ENCODE measurements around the gene FAM184A. TPM values are rescaled to one million over a fixed set of nuclear protein-coding genes. Genes with fewer than 3 reads are reported as not detected.

FAM184A gene
- total and polyA plus RNA-seq, 2 of the 8 experiments (the other 6 are each of a cell fraction or from before 2014, with no cell fraction given) = 6.3 to 11.3 TPM

GRCh38 chr6:119119989-119120388 is 41.5 kb upstream of the FAM184A start:
- Histone ChIP-seq H3K23ac (ENCODE audit: insufficient read length) (no peak overlapping the region), H4K91ac (replicated peaks; ENCODE audit: insufficient read length, low read length) (no peak overlapping the region), H2BK20ac (ENCODE audit: low read length) (no peak overlapping the region), H3K23me2 (ENCODE audit: low read depth, low read length) (no peaks in the 10 kb centered on the region), H3K4me3 (ENCODE audit: extremely low read depth in 1 of 4, insufficient read depth in 2 of 4, low read depth in 3 of 4, low read length in 4 of 4) (no peak overlapping the region), H3K27me3 (replicated peaks in 1 of 4; ENCODE audit: control insufficient read depth in 3 of 4, extremely low read depth in 1 of 4, insufficient read depth in 3 of 4, low read length in 3 of 4) (peaks cover 0 to 2% (median 0%) of the 10 kb centered on the region in 4 experiments; a peak in 1 of 7 replicates), H2BK15ac (ENCODE audit: low read length) (no peak overlapping the region), H3K14ac (ENCODE audit: insufficient read length) (no peak overlapping the region), H3K9ac (replicated peaks in 1 of 4; ENCODE audit: extremely low read depth in 1 of 4, low read depth in 3 of 4, low read length in 3 of 4) (no peak overlapping the region), H2BK5ac (ENCODE audit: low read depth, low read length) (no peak overlapping the region), H2BK12ac (ENCODE audit: low read depth, low read length) (no peak overlapping the region), H3K18ac (ENCODE audit: extremely low read depth, low read length) (no peak overlapping the region), H3K56ac (replicated peaks; ENCODE audit: insufficient read length, low read depth, low read length) (no peak overlapping the region), H3K79me2 (ENCODE audit: control insufficient read depth in 1 of 2, insufficient read depth in 2 of 2, low read length in 2 of 2) (no peaks in the 10 kb centered on the region), H3K9me3 (ENCODE audit: insufficient read depth in 2 of 2, low read depth in 1 of 2, low read length in 1 of 2) (no peaks in the 10 kb centered on the region), H4K20me1 (replicated peaks in 1 of 2; ENCODE audit: control insufficient read depth in 1 of 2, insufficient read depth in 2 of 2, low read length in 2 of 2) (no peaks in the 10 kb centered on the region), H4K8ac (ENCODE audit: extremely low read depth, insufficient read depth, low read length) (no peak overlapping the region), H3K4me1 (replicated peaks in 1 of 4; ENCODE audit: control insufficient read depth in 3 of 4, insufficient read depth in 4 of 4, low read length in 3 of 4) (peaks cover 0 to 8% (median 0%) of the 10 kb centered on the region in 4 experiments; a peak in 1 of 7 replicates), H3K79me1 (ENCODE audit: low read depth, low read length) (no peaks in the 10 kb centered on the region), H3K4ac (replicated peaks; ENCODE audit: insufficient read length, low read depth, low read length) (no peak overlapping the region), H4K5ac (ENCODE audit: insufficient read length, low read depth, low read length) (no peak overlapping the region), H3K4me2 (ENCODE audit: insufficient read depth in 1 of 2, low read depth in 2 of 2, low read length in 2 of 2) (no peak overlapping the region), H2BK120ac (replicated peaks; ENCODE audit: low read depth, low read length) (no peak overlapping the region), H2AFZ (ENCODE audit: low read length) (no peak overlapping the region), H2AK5ac (ENCODE audit: low read depth, low read length) (no peak overlapping the region), H3K27ac (ENCODE audit: low read depth, low read length) (no peak overlapping the region), H3K36me3 (ENCODE audit: control insufficient read depth in 2 of 4, insufficient read depth in 4 of 4, low read length in 3 of 4) (no peaks in the 10 kb centered on the region)
- FAIRE-seq (no peak), DNase-seq (ENCODE audit: low read depth in 1 of 2, low spot score in 2 of 2) (no peak)
- ChIA-PET POLR2A (ENCODE audit: partially characterized antibody) (no interaction called here), CTCF (ENCODE audit: partially characterized antibody) (interaction anchor here (0.6 to 2.6 kb wide), 6 partner anchors 9 to 1096 kb away, joined by 3 to 16 read pairs (median 4); no protein-coding TSS in a partner anchor)
- 87% methylated on average over 4 of the region's 4 CpGs; no CpG with 5 or more reads in 1 of the 2 experiments for WGBS, 2 experiments (ENCODE audit: extremely low coverage in 1 of 2, insufficient coverage in 1 of 2, insufficient read length in 1 of 2, insufficient replicate concordance in 2 of 2, low coverage in 1 of 2, low lambda C conversion rate in 2 of 2, missing lambda C conversion rate in 1 of 2)
- TF ChIP-seq SAP30 (IDR thresholded peaks at IDR 0.05; ENCODE audit: insufficient read depth, insufficient replicate concordance, low read length) (no peak), ATF3 (IDR thresholded peaks at IDR 0.05; ENCODE audit: insufficient read depth, low read depth, low read length) (no peak), ATF2 (IDR thresholded peaks at IDR 0.05; ENCODE audit: low read length) (no peak), KDM1A (IDR thresholded peaks at IDR 0.05; ENCODE audit: borderline replicate concordance, low read length) (no peak), CHD1 (IDR thresholded peaks at IDR 0.05; ENCODE audit: low read depth, low read length) (no peak), YY1 (IDR thresholded peaks at IDR 0.05; ENCODE audit: low read depth, low read length) (no peak), POLR2A (IDR thresholded peaks at IDR 0.05; ENCODE audit: control extremely low read depth in 1 of 2, low read depth in 2 of 2, low read length in 2 of 2) (no peak), BRCA1 (IDR thresholded peaks at IDR 0.05; ENCODE audit: low read depth, low read length) (no peak), SIRT6 (IDR thresholded peaks at IDR 0.05; ENCODE audit: low read length) (no peak), KDM4A (IDR thresholded peaks at IDR 0.05; ENCODE audit: low read depth, low read length, severe bottlenecking) (no peak), GTF2F1 (IDR thresholded peaks at IDR 0.05; ENCODE audit: borderline replicate concordance, low read depth, low read length) (no peak), SP4 (IDR thresholded peaks at IDR 0.05; ENCODE audit: low read length) (no peak), RBBP5 (IDR thresholded peaks at IDR 0.05; ENCODE audit: borderline replicate concordance, low read depth, low read length) (no peak)
